ENCODE data around the gene LY86. TPM values are rescaled to one million over a fixed set of nuclear protein-coding genes. Genes with fewer than 3 reads are reported as not detected.

LY86 gene
- total and polyA plus RNA-seq, 10 of the 15 experiments (the other 5 are each of a cell fraction or from before 2014, with no cell fraction given) = 68.2 to 457 (median 128) TPM

- no peak overlapping the region; the same call in 1 of the 2 replicates for H2AFZ ChIP-seq (ENCODE audit: control insufficient read depth, low read depth, low read length)
- SMC1A ChIA-PET (ENCODE audit: uncharacterized antibody, unreplicated experiment) = interaction anchor here (1.3 kb wide), 1 partner anchor 28 kb away, joined by 3 read pairs; the partner anchor contains the start of gene LY86
- H3K36me3 ChIP-seq (ENCODE audit: control insufficient read depth in 2 of 2, insufficient read depth in 2 of 2, low read length in 1 of 2) = no peaks in the 10 kb centered on the region; a peak in 4 of 4 replicates
- H3K9me3 ChIP-seq (replicated peaks; ENCODE audit: control insufficient read depth, insufficient read depth, low read length) = peaks cover 1% of the 10 kb centered on the region; the same call in 1 of the 3 replicates
- CTCF ChIA-PET = interaction anchor here (1.5 kb wide), 1 partner anchor 11 kb away, joined by 4 read pairs; no protein-coding TSS in a partner anchor
- no peak for ATAC-seq
- 0 out of 2 replicates have a peak overlapping the region, but pooled peaks have one; percentile 50 for H3K27ac ChIP-seq (ENCODE audit: control insufficient read depth, insufficient read depth)
- RAD21 ChIA-PET (ENCODE audit: unreplicated experiment) = no interaction called here
- FAIRE-seq = no peak
- no peak for TF ChIP-seq ZNF622 (IDR thresholded peaks at IDR 0.05)
- no peak for TF ChIP-seq CEBPB (IDR thresholded peaks at IDR 0.05; ENCODE audit: borderline replicate concordance in 1 of 2, low read depth in 2 of 2, low read length in 2 of 2)
- TF ChIP-seq SREBF2 (IDR thresholded peaks at IDR 0.05; ENCODE audit: low read length) = no peak
- 0 out of 2 replicates have a peak, but pooled peaks have one; percentile 1 for TF ChIP-seq RAD21 (IDR thresholded peaks at IDR 0.05; ENCODE audit: insufficient read depth, low read depth, low read length)
- no peak for TF ChIP-seq ZZZ3 (IDR thresholded peaks at IDR 0.05; ENCODE audit: control insufficient read depth, insufficient read length, low read depth)
- TF ChIP-seq, protein P1, sequence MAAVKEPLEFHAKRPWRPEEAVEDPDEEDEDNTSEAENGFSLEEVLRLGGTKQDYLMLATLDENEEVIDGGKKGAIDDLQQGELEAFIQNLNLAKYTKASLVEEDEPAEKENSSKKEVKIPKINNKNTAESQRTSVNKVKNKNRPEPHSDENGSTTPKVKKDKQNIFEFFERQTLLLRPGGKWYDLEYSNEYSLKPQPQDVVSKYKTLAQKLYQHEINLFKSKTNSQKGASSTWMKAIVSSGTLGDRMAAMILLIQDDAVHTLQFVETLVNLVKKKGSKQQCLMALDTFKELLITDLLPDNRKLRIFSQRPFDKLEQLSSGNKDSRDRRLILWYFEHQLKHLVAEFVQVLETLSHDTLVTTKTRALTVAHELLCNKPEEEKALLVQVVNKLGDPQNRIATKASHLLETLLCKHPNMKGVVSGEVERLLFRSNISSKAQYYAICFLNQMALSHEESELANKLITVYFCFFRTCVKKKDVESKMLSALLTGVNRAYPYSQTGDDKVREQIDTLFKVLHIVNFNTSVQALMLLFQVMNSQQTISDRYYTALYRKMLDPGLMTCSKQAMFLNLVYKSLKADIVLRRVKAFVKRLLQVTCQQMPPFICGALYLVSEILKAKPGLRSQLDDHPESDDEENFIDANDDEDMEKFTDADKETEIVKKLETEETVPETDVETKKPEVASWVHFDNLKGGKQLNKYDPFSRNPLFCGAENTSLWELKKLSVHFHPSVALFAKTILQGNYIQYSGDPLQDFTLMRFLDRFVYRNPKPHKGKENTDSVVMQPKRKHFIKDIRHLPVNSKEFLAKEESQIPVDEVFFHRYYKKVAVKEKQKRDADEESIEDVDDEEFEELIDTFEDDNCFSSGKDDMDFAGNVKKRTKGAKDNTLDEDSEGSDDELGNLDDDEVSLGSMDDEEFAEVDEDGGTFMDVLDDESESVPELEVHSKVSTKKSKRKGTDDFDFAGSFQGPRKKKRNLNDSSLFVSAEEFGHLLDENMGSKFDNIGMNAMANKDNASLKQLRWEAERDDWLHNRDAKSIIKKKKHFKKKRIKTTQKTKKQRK (IDR thresholded peaks at IDR 0.05; ENCODE audit: low read depth, low read length) = no peak
- TF ChIP-seq TCF3 (IDR thresholded peaks at IDR 0.05; ENCODE audit: borderline replicate concordance, insufficient read depth, low read depth, low read length) = 0 out of 2 replicates have a peak, but pooled peaks have one; percentile 17
- TF ChIP-seq, protein P2, sequence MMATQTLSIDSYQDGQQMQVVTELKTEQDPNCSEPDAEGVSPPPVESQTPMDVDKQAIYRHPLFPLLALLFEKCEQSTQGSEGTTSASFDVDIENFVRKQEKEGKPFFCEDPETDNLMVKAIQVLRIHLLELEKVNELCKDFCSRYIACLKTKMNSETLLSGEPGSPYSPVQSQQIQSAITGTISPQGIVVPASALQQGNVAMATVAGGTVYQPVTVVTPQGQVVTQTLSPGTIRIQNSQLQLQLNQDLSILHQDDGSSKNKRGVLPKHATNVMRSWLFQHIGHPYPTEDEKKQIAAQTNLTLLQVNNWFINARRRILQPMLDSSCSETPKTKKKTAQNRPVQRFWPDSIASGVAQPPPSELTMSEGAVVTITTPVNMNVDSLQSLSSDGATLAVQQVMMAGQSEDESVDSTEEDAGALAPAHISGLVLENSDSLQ (IDR thresholded peaks at IDR 0.05) = no peak
- peak; percentile 64; the same call in 1 of the 2 replicates for TF ChIP-seq TCF12 (IDR thresholded peaks at IDR 0.05; ENCODE audit: low read depth, low read length)
- TF ChIP-seq POLR2A (IDR thresholded peaks at IDR 0.05; ENCODE audit: low read depth, low read length) = no peak
- no peak for TF ChIP-seq SUZ12 (IDR thresholded peaks at IDR 0.05; ENCODE audit: unreplicated experiment)
- peak; percentile 81 for TF ChIP-seq RUNX3 (IDR thresholded peaks at IDR 0.05; ENCODE audit: low read length)
- no peaks in the 10 kb centered on the region for H3K27me3 ChIP-seq (replicated peaks in 1 of 2; ENCODE audit: control insufficient read depth in 2 of 2, insufficient read depth in 2 of 2, low read length in 1 of 2)
- H3K4me1 ChIP-seq (ENCODE audit: control insufficient read depth, insufficient read depth, low read length) = peaks cover 6% of the 10 kb centered on the region
- 91% methylated on average over 7 of the region's 7 CpGs for WGBS (ENCODE audit: insufficient coverage, insufficient replicate concordance, low lambda C conversion rate, missing lambda C conversion rate)
- no peak overlapping the region for H3K4me3 ChIP-seq
- intact Hi-C loops (cut with micrococcal nuclease; ENCODE audit: unreplicated experiment) (no loop called here), in situ Hi-C loops (cut with MboI) (no loop called here)
- H3K9ac ChIP-seq (ENCODE audit: control insufficient read depth, insufficient read depth, low read length) = no peak overlapping the region
- BruUV-seq (replicated peaks) = no TSS peak
- no peaks in the 10 kb centered on the region for H3K79me2 ChIP-seq (ENCODE audit: control insufficient read depth, insufficient read depth, low read length)
- POLR2A ChIA-PET = no interaction called here
- H4K20me1 ChIP-seq (ENCODE audit: control insufficient read depth, insufficient read depth) = no peaks in the 10 kb centered on the region
- no peak for DNase-seq (ENCODE audit: low read depth, low spot score)
- H3K4me2 ChIP-seq (ENCODE audit: control insufficient read depth, insufficient read depth) = no peak overlapping the region
Observed at GRCh38 chr6:6616656-6617055, 28.1 kb downstream of the LY86 start.

Measured in GM12878 (cell line).